ENCODE data around the gene PTPN20.

The PTPN20 gene

GRCh38 chr10:47021850-47022249 is 110.6 kb downstream of the PTPN20 start:
- no peak overlapping the region for H3K4me3 ChIP-seq (replicated peaks; ENCODE audit: low read depth, low read length)
- H3K27me3 ChIP-seq (replicated peaks; ENCODE audit: control insufficient read depth, insufficient read depth, low read length) = no peaks in the 10 kb centered on the region; the same call in 1 of the 2 replicates
- TF ChIP-seq CTCF (IDR thresholded peaks at IDR 0.05; ENCODE audit: insufficient read depth, low read length, poor library complexity, severe bottlenecking) = peak; percentile 20
- DNase-seq (ENCODE audit: extremely low read depth, insufficient read length) = no peak
- no peaks in the 10 kb centered on the region for H3K36me3 ChIP-seq (ENCODE audit: control insufficient read depth, insufficient read depth, low read length)

- no peaks in the 10 kb centered on the region; the same call in 1 of the 2 replicates for H3K27me3 ChIP-seq (replicated peaks; ENCODE audit: control insufficient read depth, insufficient read depth, low read length)
- no peak for DNase-seq (ENCODE audit: extremely low read depth, insufficient read length)
- no peak overlapping the region for H3K4me3 ChIP-seq (replicated peaks; ENCODE audit: low read depth, low read length)
- H3K36me3 ChIP-seq (ENCODE audit: control insufficient read depth, insufficient read depth, low read length) = no peaks in the 10 kb centered on the region
- TF ChIP-seq CTCF (IDR thresholded peaks at IDR 0.05; ENCODE audit: insufficient read depth, low read length, poor library complexity, severe bottlenecking) = no peak
These were observed 111.3 kb downstream of the PTPN20 start for GRCh38 chr10:47022311-47023131.

- Histone ChIP-seq H3K36me3 (ENCODE audit: control insufficient read depth, insufficient read depth, low read length) (no peaks in the 10 kb centered on the region), H3K4me3 (replicated peaks; ENCODE audit: low read depth, low read length) (no peak overlapping the region), H3K27me3 (replicated peaks; ENCODE audit: control insufficient read depth, insufficient read depth, low read length) (no peaks in the 10 kb centered on the region; the same call in 1 of the 2 replicates)
- TF ChIP-seq CTCF (IDR thresholded peaks at IDR 0.05; ENCODE audit: insufficient read depth, low read length, poor library complexity, severe bottlenecking) = no peak
- DNase-seq (ENCODE audit: extremely low read depth, insufficient read length) = no peak
These were observed 112.2 kb downstream of the PTPN20 start for GRCh38 chr10:47023237-47024045.

GRCh38 chr10:47024046-47024322 is 112.8 kb downstream of the PTPN20 start:
- Histone ChIP-seq H3K36me3 (ENCODE audit: control insufficient read depth, insufficient read depth, low read length) (no peaks in the 10 kb centered on the region), H3K27me3 (replicated peaks; ENCODE audit: control insufficient read depth, insufficient read depth, low read length) (no peaks in the 10 kb centered on the region; the same call in 1 of the 2 replicates), H3K4me3 (replicated peaks; ENCODE audit: low read depth, low read length) (no peak overlapping the region)
- TF ChIP-seq CTCF (IDR thresholded peaks at IDR 0.05; ENCODE audit: insufficient read depth, low read length, poor library complexity, severe bottlenecking) = no peak
- DNase-seq (ENCODE audit: extremely low read depth, insufficient read length) = no peak

GRCh38 chr10:47024399-47025252 is 113.4 kb downstream of the PTPN20 start:
- DNase-seq (ENCODE audit: extremely low read depth, insufficient read length) = peak; percentile 28
- H3K27me3 ChIP-seq (replicated peaks; ENCODE audit: control insufficient read depth, insufficient read depth, low read length) = peaks cover 2% of the 10 kb centered on the region
- no peaks in the 10 kb centered on the region for H3K36me3 ChIP-seq (ENCODE audit: control insufficient read depth, insufficient read depth, low read length)
- H3K4me3 ChIP-seq (replicated peaks; ENCODE audit: low read depth, low read length) = no peak overlapping the region
- TF ChIP-seq CTCF (IDR thresholded peaks at IDR 0.05; ENCODE audit: insufficient read depth, low read length, poor library complexity, severe bottlenecking) = peak; percentile 90
